ENCODE data around the gene PABPN1L.

PABPN1L gene

GRCh38 chr16:88867581-88868246 is 1.3 kb upstream of the PABPN1L start:
- DNase-seq = no peak

- DNase-seq = no peak
Measured at GRCh38 chr16:88865742-88866141, 718 bp downstream of the PABPN1L start.

GRCh38 chr16:88865310-88865709 is 1.1 kb downstream of the PABPN1L start:
- DNase-seq = no peak

GRCh38 chr16:88864521-88864920 is 1.9 kb downstream of the PABPN1L start:
- DNase-seq = no peak

GRCh38 chr16:88864099-88864498 is 2.4 kb downstream of the PABPN1L start:
- no peak for DNase-seq

- no peak for DNase-seq
Measured at GRCh38 chr16:88863426-88863825, 3.0 kb downstream of the PABPN1L start.

- DNase-seq = no peak
Measured at GRCh38 chr16:88862968-88863367, 3.5 kb downstream of the PABPN1L start.

GRCh38 chr16:88861359-88861758 is 5.1 kb downstream of the PABPN1L start:
- no peak for DNase-seq

- no peak for DNase-seq
Measured at GRCh38 chr16:88859381-88860091, 6.9 kb downstream of the PABPN1L start.

GRCh38 chr16:88857728-88858339 is 8.6 kb downstream of the PABPN1L start:
- peak; percentile 68 for DNase-seq

GRCh38 chr16:88856828-88857727 is 9.4 kb downstream of the PABPN1L start, which contains the start of the genes GALNS and TRAPPC2L:
Gene GALNS (minus strand): TSS chr16:88856947. CDS start chr16:88856877, 70 bp downstream.
Gene TRAPPC2L (plus strand): TSS chr16:88857127. CDS start chr16:88857151, 24 bp downstream.
- DNase-seq = peak; percentile 94

- DNase-seq = no peak
Measured at GRCh38 chr16:88856122-88856827, 10.2 kb downstream of the PABPN1L start.

- DNase-seq = no peak
Measured at GRCh38 chr16:88855736-88856121, 10.7 kb downstream of the PABPN1L start.

- DNase-seq = no peak
Measured at GRCh38 chr16:88855176-88855575, 11.3 kb downstream of the PABPN1L start.

GRCh38 chr16:88854306-88855111 is 12.0 kb downstream of the PABPN1L start:
- DNase-seq = no peak

- DNase-seq = no peak
Measured at GRCh38 chr16:88853325-88853941, 13.0 kb downstream of the PABPN1L start.

GRCh38 chr16:88851616-88852015 is 14.8 kb downstream of the PABPN1L start:
- no peak for DNase-seq

GRCh38 chr16:88850531-88851199 is 15.8 kb downstream of the PABPN1L start:
- DNase-seq = no peak

GRCh38 chr16:88848557-88848956 is 17.9 kb downstream of the PABPN1L start:
- DNase-seq = no peak

- DNase-seq = no peak
Measured at GRCh38 chr16:88847654-88848053, 18.8 kb downstream of the PABPN1L start.
